DND-41 (cell line): Measurements from ENCODE around the gene OR5B21.

Source experiments
- ATAC-seq: fragments of 200-7000 bp; cut with Tn5 transposase; 3 replicates; pipeline ENCODE4 v1.9.1; 2021; ENCODE audit warnings: low read depth; ENCODE audit not compliant: insufficient read depth
- DNase-seq: peaks from one replicate; pipeline ENCODE4 v3.0.0-alpha.2; 2020
- H2AFZ ChIP-seq: 2 replicates; pipeline ENCODE4 v1.6.0; 2012; ENCODE audit warnings: low read depth, low read length
- H3K27ac ChIP-seq: 2 replicates; pipeline ENCODE4 v1.5.1; 2012; ENCODE audit warnings: low read length, inconsistent platforms
- H3K27me3 ChIP-seq: fragments of 200-600 bp; sonication (generic); 2 replicates; pipeline ENCODE4 v1.6.0; 2012; ENCODE audit warnings: low read length, mild to moderate bottlenecking, inconsistent platforms; ENCODE audit not compliant: insufficient read depth, poor library complexity
- H3K36me3 ChIP-seq: 2 replicates; pipeline ENCODE4 v1.5.1; 2012; ENCODE audit warnings: low read length, inconsistent platforms; ENCODE audit not compliant: insufficient read depth
- H3K4me1 ChIP-seq: 2 replicates; pipeline ENCODE4 v1.5.1; 2012; ENCODE audit warnings: mild to moderate bottlenecking, low read length; ENCODE audit not compliant: insufficient read depth
- H3K4me2 ChIP-seq: 2 replicates; pipeline ENCODE4 v1.6.0; 2012; ENCODE audit warnings: mild to moderate bottlenecking, moderate library complexity, low read length, inconsistent platforms; ENCODE audit not compliant: insufficient read depth
- H3K4me3 ChIP-seq, 2 experiments: fragments of 200-600 bp in 1 of 2; shearing (Covaris generic) in 1 of 2; 2 replicates each; pipeline ENCODE4 v1.5.1; 2012 to 2016; ENCODE audit warnings: inconsistent platforms in 2 of 2, low read length in 2 of 2, mild to moderate bottlenecking in 2 of 2, low read depth in 1 of 2, moderate library complexity in 1 of 2
- H3K79me2 ChIP-seq: 2 replicates; pipeline ENCODE4 v1.6.0; 2012; ENCODE audit warnings: low read length, inconsistent platforms; ENCODE audit not compliant: insufficient read depth
- H3K9ac ChIP-seq: 2 replicates; pipeline ENCODE4 v1.6.0; 2012; ENCODE audit warnings: low read depth, mild to moderate bottlenecking, inconsistent platforms, low read length, moderate library complexity
- H3K9me3 ChIP-seq: 2 replicates; pipeline ENCODE4 v1.5.1; 2012; ENCODE audit warnings: low read length, moderate library complexity, mild to moderate bottlenecking, inconsistent platforms; ENCODE audit not compliant: insufficient read depth, severe bottlenecking
- H4K20me1 ChIP-seq: 2 replicates; pipeline ENCODE4 v1.6.0; 2012; ENCODE audit warnings: low read length; ENCODE audit not compliant: insufficient read depth
- CTCF ChIP-seq: IDR thresholded peaks from 2 replicates; pipeline ENCODE4 v1.5.1; 2012; ENCODE audit warnings: borderline replicate concordance, low read length, moderate library complexity, mild to moderate bottlenecking; ENCODE audit not compliant: poor library complexity, severe bottlenecking; ENCODE audit errors: extremely low read depth
- EZH2 ChIP-seq: IDR thresholded peaks from 3 replicates; pipeline ENCODE4 v1.6.1; 2012; ENCODE audit warnings: borderline replicate concordance, low read depth, mild to moderate bottlenecking, moderate library complexity, low read length, inconsistent platforms; ENCODE audit not compliant: severe bottlenecking

The OR5B21 gene

GRCh38 chr11:58508005-58508404 is at the start of gene OR5B21:
Gene OR5B21, minus strand, starts transcription at chr11:58508105. Its CDS starts 0 bp downstream, at chr11:58508105.
- Histone ChIP-seq H3K27ac (no peak within 1 kb of the TSS), H3K27me3 (peaks cover 7% of the 10 kb centered on the region), H3K4me3 (no peak within 1 kb of the TSS), H2AFZ (no peak within 1 kb of the TSS), H3K9me3 (no peaks in the 10 kb centered on the region), H4K20me1 (no peaks in the 10 kb centered on the region), H3K4me1 (no peaks in the 10 kb centered on the region), H3K9ac (no peak within 1 kb of the TSS), H3K4me2 (no peak within 1 kb of the TSS), H3K79me2 (no peaks in the 10 kb centered on the region), H3K36me3 (no peaks in the 10 kb centered on the region)
- no peak for ATAC-seq
- TF ChIP-seq CTCF, result no peak
- no peak for TF ChIP-seq EZH2
- DNase-seq, result no peak

- Histone ChIP-seq H3K4me1 (no peaks in the 10 kb centered on the region), H3K36me3 (peaks cover 50% of the 10 kb centered on the region), H3K79me2 (no peaks in the 10 kb centered on the region), H2AFZ (no peak overlapping the region), H3K4me2 (no peak overlapping the region), H3K9ac (no peak overlapping the region), H3K9me3 (no peaks in the 10 kb centered on the region), H3K27me3 (no peaks in the 10 kb centered on the region), H3K4me3 (no peak overlapping the region), H3K27ac (no peak overlapping the region), H4K20me1 (no peaks in the 10 kb centered on the region)
- ATAC-seq, result no peak
- TF ChIP-seq CTCF (no peak), EZH2 (no peak)
- DNase-seq, result no peak
Observed at GRCh38 chr11:58549644-58550043, 41.7 kb upstream of the OR5B21 start.

GRCh38 chr11:58546841-58547240 is 38.9 kb upstream of the OR5B21 start:
- Histone ChIP-seq H4K20me1 (no peaks in the 10 kb centered on the region), H3K9me3 (no peaks in the 10 kb centered on the region), H3K4me2 (no peak overlapping the region), H3K4me1 (no peaks in the 10 kb centered on the region), H3K27ac (no peak overlapping the region), H3K27me3 (no peaks in the 10 kb centered on the region), H3K9ac (no peak overlapping the region), H2AFZ (no peak overlapping the region), H3K36me3 (peaks cover 29% of the 10 kb centered on the region), H3K4me3 (no peak overlapping the region), H3K79me2 (no peaks in the 10 kb centered on the region)
- TF ChIP-seq CTCF (no peak), EZH2 (no peak)
- ATAC-seq (no peak), DNase-seq (no peak)

GRCh38 chr11:58531865-58532341 is 24.0 kb upstream of the OR5B21 start:
- ATAC-seq (no peak), DNase-seq (no peak)
- Histone ChIP-seq H3K9ac (no peak overlapping the region), H2AFZ (no peak overlapping the region), H3K4me3 (no peak overlapping the region), H3K36me3 (peaks cover 21% of the 10 kb centered on the region), H3K79me2 (no peaks in the 10 kb centered on the region), H3K4me1 (peaks cover 10% of the 10 kb centered on the region), H4K20me1 (no peaks in the 10 kb centered on the region), H3K9me3 (no peaks in the 10 kb centered on the region), H3K27ac (no peak overlapping the region), H3K27me3 (no peaks in the 10 kb centered on the region), H3K4me2 (no peak overlapping the region)
- TF ChIP-seq CTCF (no peak), EZH2 (no peak)
